ENCODE measurements around the gene RUNX2. TPM values are rescaled to one million over a fixed set of nuclear protein-coding genes. Genes with fewer than 3 reads are reported as not detected.

The RUNX2 gene
- total and polyA plus RNA-seq, 2 donors from 2014 or later: 2.3 to 4.7 TPM

GRCh38 chr6:45367999-45368398 is 39.9 kb downstream of the RUNX2 start:
- no peaks in the 10 kb centered on the region for H3K36me3 ChIP-seq (ENCODE audit: control insufficient read depth in 2 of 3, insufficient read depth in 3 of 3, low read length in 3 of 3)
- H3K27ac ChIP-seq (ENCODE audit: low read depth in 2 of 2, low read length in 2 of 2): no peak overlapping the region
- DNase-seq (no peak), FAIRE-seq (no peak)
- no peaks in the 10 kb centered on the region for H3K4me1 ChIP-seq (ENCODE audit: control insufficient read depth in 2 of 3, insufficient read depth in 2 of 3, low read depth in 1 of 3, low read length in 3 of 3)
- TF ChIP-seq CTCF (IDR thresholded peaks at IDR 0.05; ENCODE audit: borderline replicate concordance, extremely low read depth, insufficient read depth): no peak
- no peak overlapping the region for H3K4me3 ChIP-seq (ENCODE audit: low read length in 3 of 3)
- intact Hi-C loops (cut with DNase I): no loop called here
- H3K27me3 ChIP-seq (ENCODE audit: control insufficient read depth, insufficient read depth, low read length): no peaks in the 10 kb centered on the region
- H3K9ac ChIP-seq (ENCODE audit: low read length in 3 of 3): no peak overlapping the region
- no peaks in the 10 kb centered on the region for H3K9me3 ChIP-seq (ENCODE audit: control insufficient read depth in 2 of 3, insufficient read depth in 1 of 3, low read length in 3 of 3)

- no peaks in the 10 kb centered on the region for H3K36me3 ChIP-seq (ENCODE audit: control insufficient read depth in 2 of 3, insufficient read depth in 3 of 3, low read length in 3 of 3)
- H3K9me3 ChIP-seq (ENCODE audit: control insufficient read depth in 2 of 3, insufficient read depth in 1 of 3, low read length in 3 of 3): no peaks in the 10 kb centered on the region
- FAIRE-seq (no peak), DNase-seq (no peak)
- no peak overlapping the region for H3K4me3 ChIP-seq (ENCODE audit: low read length in 3 of 3)
- no peak for TF ChIP-seq CTCF (IDR thresholded peaks at IDR 0.05; ENCODE audit: borderline replicate concordance, extremely low read depth, insufficient read depth)
- no peak overlapping the region for H3K27ac ChIP-seq (ENCODE audit: low read depth in 2 of 2, low read length in 2 of 2)
- no peak overlapping the region for H3K9ac ChIP-seq (ENCODE audit: low read length in 3 of 3)
- intact Hi-C loops (cut with DNase I): no loop called here
- no peaks in the 10 kb centered on the region for H3K27me3 ChIP-seq (ENCODE audit: control insufficient read depth, insufficient read depth, low read length)
- no peaks in the 10 kb centered on the region for H3K4me1 ChIP-seq (ENCODE audit: control insufficient read depth in 2 of 3, insufficient read depth in 2 of 3, low read depth in 1 of 3, low read length in 3 of 3)
Observed at GRCh38 chr6:45369870-45370269, 41.7 kb downstream of the RUNX2 start.

- intact Hi-C loops (cut with DNase I): no loop called here
- no peak overlapping the region for H3K27ac ChIP-seq (ENCODE audit: low read depth in 2 of 2, low read length in 2 of 2)
- FAIRE-seq: peak; percentile 46
- no peaks in the 10 kb centered on the region for H3K36me3 ChIP-seq (ENCODE audit: control insufficient read depth in 2 of 3, insufficient read depth in 3 of 3, low read length in 3 of 3)
- no peak overlapping the region for H3K4me3 ChIP-seq (ENCODE audit: low read length in 3 of 3)
- no peak for DNase-seq
- H3K4me1 ChIP-seq (ENCODE audit: control insufficient read depth in 2 of 3, insufficient read depth in 2 of 3, low read depth in 1 of 3, low read length in 3 of 3): peaks cover 0 to 3% (median 2%) of the 10 kb centered on the region in 3 donors
- H3K9me3 ChIP-seq (ENCODE audit: control insufficient read depth in 2 of 3, insufficient read depth in 1 of 3, low read length in 3 of 3): no peaks in the 10 kb centered on the region
- H3K27me3 ChIP-seq (ENCODE audit: control insufficient read depth, insufficient read depth, low read length): no peaks in the 10 kb centered on the region
- no peak overlapping the region for H3K9ac ChIP-seq (ENCODE audit: low read length in 3 of 3)
- TF ChIP-seq CTCF (IDR thresholded peaks at IDR 0.05; ENCODE audit: borderline replicate concordance, extremely low read depth, insufficient read depth): no peak
Observed at GRCh38 chr6:45371924-45372573, 43.9 kb downstream of the RUNX2 start.

GRCh38 chr6:45375449-45375848 is 47.3 kb downstream of the RUNX2 start:
- FAIRE-seq (no peak), DNase-seq (no peak)
- H3K9ac ChIP-seq (ENCODE audit: low read length in 3 of 3): no peak overlapping the region
- H3K4me1 ChIP-seq (ENCODE audit: control insufficient read depth in 2 of 3, insufficient read depth in 2 of 3, low read depth in 1 of 3, low read length in 3 of 3): peaks cover 0 to 3% (median 2%) of the 10 kb centered on the region in 3 donors
- no peak overlapping the region for H3K4me3 ChIP-seq (ENCODE audit: low read length in 3 of 3)
- no peaks in the 10 kb centered on the region for H3K27me3 ChIP-seq (ENCODE audit: control insufficient read depth, insufficient read depth, low read length)
- intact Hi-C loops (cut with DNase I): no loop called here
- no peak overlapping the region for H3K27ac ChIP-seq (ENCODE audit: low read depth in 2 of 2, low read length in 2 of 2)
- no peaks in the 10 kb centered on the region for H3K9me3 ChIP-seq (ENCODE audit: control insufficient read depth in 2 of 3, insufficient read depth in 1 of 3, low read length in 3 of 3)
- no peaks in the 10 kb centered on the region for H3K36me3 ChIP-seq (ENCODE audit: control insufficient read depth in 2 of 3, insufficient read depth in 3 of 3, low read length in 3 of 3)
- no peak for TF ChIP-seq CTCF (IDR thresholded peaks at IDR 0.05; ENCODE audit: borderline replicate concordance, extremely low read depth, insufficient read depth)
